ENCODE measurements around the gene RASAL2.
"Not testable (repeated sequence)": the region's sequence is repeated elsewhere in the genome, so short reads cannot be mapped to it uniquely, and the experiment has no call there.

RASAL2 gene

GRCh38 chr1:178275049-178275448 is 181.1 kb downstream of the RASAL2 start:
- DNase-seq (ENCODE audit: low read depth in 1 of 2, low spot score in 1 of 2): no peak

- no peak for DNase-seq (ENCODE audit: low read depth in 1 of 2, low spot score in 1 of 2)
Measured at GRCh38 chr1:178275553-178275952, 181.6 kb downstream of the RASAL2 start.

- no peak for DNase-seq (ENCODE audit: low read depth in 1 of 2, low spot score in 1 of 2)
Measured at GRCh38 chr1:178277793-178278530, 184.1 kb downstream of the RASAL2 start.

GRCh38 chr1:178278916-178279686 is 185.2 kb downstream of the RASAL2 start:
- no peak for DNase-seq (ENCODE audit: low read depth in 1 of 2, low spot score in 1 of 2)

- no peak for DNase-seq (ENCODE audit: low read depth in 1 of 2, low spot score in 1 of 2)
Measured at GRCh38 chr1:178282949-178283367, 189.1 kb downstream of the RASAL2 start.

GRCh38 chr1:178283409-178283808 is 189.5 kb downstream of the RASAL2 start:
- DNase-seq (ENCODE audit: low read depth in 1 of 2, low spot score in 1 of 2): no peak

- no peak for DNase-seq (ENCODE audit: low read depth in 1 of 2, low spot score in 1 of 2)
Measured at GRCh38 chr1:178284058-178284457, 190.2 kb downstream of the RASAL2 start.

- DNase-seq (ENCODE audit: low read depth in 1 of 2, low spot score in 1 of 2): no peak
Measured at GRCh38 chr1:178291166-178291565, 197.3 kb downstream of the RASAL2 start.

- no peak for DNase-seq (ENCODE audit: low read depth in 1 of 2, low spot score in 1 of 2)
Measured at GRCh38 chr1:178294654-178295053, 200.8 kb downstream of the RASAL2 start.

GRCh38 chr1:178300352-178300699 is 206.4 kb downstream of the RASAL2 start:
- no peak for DNase-seq (ENCODE audit: low read depth in 1 of 2, low spot score in 1 of 2)

GRCh38 chr1:178301141-178301540 is 207.2 kb downstream of the RASAL2 start:
- no peak for DNase-seq (ENCODE audit: low read depth in 1 of 2, low spot score in 1 of 2)

- DNase-seq (ENCODE audit: low read depth in 1 of 2, low spot score in 1 of 2): no peak
Measured at GRCh38 chr1:178307264-178307663, 213.4 kb downstream of the RASAL2 start.

GRCh38 chr1:178308438-178308837 is 214.5 kb downstream of the RASAL2 start:
- no peak for DNase-seq (ENCODE audit: low read depth in 1 of 2, low spot score in 1 of 2)

- no peak for DNase-seq (ENCODE audit: low read depth in 1 of 2, low spot score in 1 of 2)
Measured at GRCh38 chr1:178310685-178311105, 216.8 kb downstream of the RASAL2 start.

- DNase-seq (ENCODE audit: low read depth in 1 of 2, low spot score in 1 of 2): no peak
Measured at GRCh38 chr1:178311164-178311563, 217.3 kb downstream of the RASAL2 start.

- not testable (repeated sequence) for DNase-seq (ENCODE audit: low read depth in 1 of 2, low spot score in 1 of 2)
Measured at GRCh38 chr1:178320280-178320982, 226.5 kb downstream of the RASAL2 start.

- no peak for DNase-seq (ENCODE audit: low read depth in 1 of 2, low spot score in 1 of 2)
Measured at GRCh38 chr1:178323067-178323466, 229.2 kb downstream of the RASAL2 start.

- DNase-seq (ENCODE audit: low read depth in 1 of 2, low spot score in 1 of 2): no peak
Measured at GRCh38 chr1:178324003-178324402, 230.1 kb downstream of the RASAL2 start.

- DNase-seq (ENCODE audit: low read depth in 1 of 2, low spot score in 1 of 2): no peak
Measured at GRCh38 chr1:178328728-178329127, 234.8 kb downstream of the RASAL2 start.

GRCh38 chr1:178330153-178330552 is 236.2 kb downstream of the RASAL2 start:
- DNase-seq (ENCODE audit: low read depth in 1 of 2, low spot score in 1 of 2): no peak

- no peak for DNase-seq (ENCODE audit: low read depth in 1 of 2, low spot score in 1 of 2)
Measured at GRCh38 chr1:178330848-178331497, 237.1 kb downstream of the RASAL2 start.
